Umbilical cord (tissue), 2 donors: ENCODE data around the gene TMEM141. TPM values are rescaled to one million over a fixed set of nuclear protein-coding genes. Genes with fewer than 3 reads are reported as not detected.
"Not testable (repeated sequence)": the region's sequence is repeated elsewhere in the genome, so short reads cannot be mapped to it uniquely, and the experiment has no call there.

Source experiments
- DNase-seq: peaks from one replicate; pipeline ENCODE4 v3.0.0-alpha.2; 2015; ENCODE audit warnings: low spot score
- total RNA-seq: library from RNA; depleted of rRNA; stranded (reverse); fragments of >200 nt; gene quantifications from one replicate; pipeline ENCODE4 v1.2.3, GENCODE V29; 2014; ENCODE audit warnings: low replicate concordance; ENCODE audit not compliant: insufficient read depth

TMEM141 gene
- total RNA-seq, 1 donor from 2014 or later, result 90.5 TPM

GRCh38 chr9:136794281-136794999 is 3.3 kb downstream of the TMEM141 start:
- no peak for DNase-seq

- DNase-seq, result no peak
Observed at GRCh38 chr9:136795000-136795348, 3.8 kb downstream of the TMEM141 start.

GRCh38 chr9:136796238-136796774 is 5.2 kb downstream of the TMEM141 start, which contains the start of gene CCDC183:
Gene CCDC183, plus strand, starts transcription at chr9:136796338. Its CDS starts 60 bp downstream, at chr9:136796398.
- DNase-seq, result peak; percentile 37

- peak; percentile 94 for DNase-seq
Observed at GRCh38 chr9:136796775-136797347, 5.7 kb downstream of the TMEM141 start.

- DNase-seq, result no peak
Observed at GRCh38 chr9:136798708-136799078, 7.5 kb downstream of the TMEM141 start.

GRCh38 chr9:136799079-136799853 is 8.1 kb downstream of the TMEM141 start:
- no peak for DNase-seq

GRCh38 chr9:136799854-136800657 is 8.9 kb downstream of the TMEM141 start:
- peak; percentile 83 for DNase-seq

GRCh38 chr9:136802321-136802720 is 11.2 kb downstream of the TMEM141 start:
- DNase-seq, result no peak

- not testable (repeated sequence) for DNase-seq
Observed at GRCh38 chr9:136803009-136803550, 11.9 kb downstream of the TMEM141 start.

- no peak for DNase-seq
Observed at GRCh38 chr9:136803551-136804508, 12.7 kb downstream of the TMEM141 start.

GRCh38 chr9:136804509-136805206 is 13.5 kb downstream of the TMEM141 start:
- DNase-seq, result no peak

- DNase-seq, result no peak
Observed at GRCh38 chr9:136805207-136805740, 14.1 kb downstream of the TMEM141 start.

GRCh38 chr9:136806067-136806466 is 14.9 kb downstream of the TMEM141 start:
- no peak for DNase-seq

GRCh38 chr9:136806631-136807201 is 15.6 kb downstream of the TMEM141 start:
- no peak for DNase-seq

- peak; percentile 80 for DNase-seq
Observed at GRCh38 chr9:136807281-136808074, 16.3 kb downstream of the TMEM141 start, which contains the start of gene RABL6. Gene RABL6, plus strand, starts transcription at chr9:136807948. Its CDS starts 249 bp downstream, at chr9:136808197.

- no peak for DNase-seq
Observed at GRCh38 chr9:136808075-136808805, 17.1 kb downstream of the TMEM141 start.

- peak; percentile 53 for DNase-seq
Observed at GRCh38 chr9:136808806-136809158, 17.6 kb downstream of the TMEM141 start.
